Right forelimb (tissue), 1 donor: ENCODE results near the gene AVPR1B.
"Not testable (repeated sequence)": the region's sequence is repeated elsewhere in the genome, so short reads cannot be mapped to it uniquely, and the experiment has no call there.

Experiments
- DNase-seq: peaks from one replicate; pipeline ENCODE4 v3.0.0-alpha.2; 2018

Gene AVPR1B

DNA sequence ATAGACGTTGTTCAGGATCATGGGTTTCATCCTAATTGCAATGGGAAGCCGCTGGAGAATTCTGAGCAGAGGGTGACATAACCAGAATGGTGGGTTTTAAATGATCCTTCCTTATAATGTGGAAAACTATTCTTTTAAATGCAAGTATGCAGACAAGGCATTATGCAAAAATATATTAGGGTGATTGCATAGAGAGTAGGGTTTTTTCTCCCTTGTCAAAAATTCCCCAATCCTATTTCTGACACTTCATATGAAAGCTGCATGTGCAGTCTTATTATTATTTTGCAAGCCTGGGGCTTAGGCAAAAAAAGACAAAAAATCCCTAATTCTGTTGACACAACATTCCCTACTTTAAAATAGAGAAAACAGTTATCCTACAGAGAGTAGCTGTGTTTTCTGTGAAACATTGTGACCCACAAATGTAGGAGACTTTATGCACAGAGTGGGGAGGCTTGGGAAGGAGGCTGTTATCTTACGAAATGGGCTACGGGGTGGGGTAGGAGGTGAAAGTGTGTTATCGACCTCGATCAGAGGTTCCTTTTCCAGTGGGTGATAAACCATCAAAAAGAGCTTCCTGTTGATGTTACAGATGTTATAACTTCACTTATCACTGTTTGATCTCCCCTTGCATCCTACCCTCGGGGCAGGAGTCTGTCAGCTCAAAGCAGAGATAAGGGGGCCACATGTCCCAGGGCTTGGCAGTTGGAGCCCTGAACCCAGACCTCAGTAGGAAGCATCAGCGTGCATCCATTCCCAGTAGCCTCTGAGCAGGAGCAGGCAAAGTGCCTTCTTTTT lies 37.0 kb downstream of the AVPR1B start:
- no peak for DNase-seq

DNA sequence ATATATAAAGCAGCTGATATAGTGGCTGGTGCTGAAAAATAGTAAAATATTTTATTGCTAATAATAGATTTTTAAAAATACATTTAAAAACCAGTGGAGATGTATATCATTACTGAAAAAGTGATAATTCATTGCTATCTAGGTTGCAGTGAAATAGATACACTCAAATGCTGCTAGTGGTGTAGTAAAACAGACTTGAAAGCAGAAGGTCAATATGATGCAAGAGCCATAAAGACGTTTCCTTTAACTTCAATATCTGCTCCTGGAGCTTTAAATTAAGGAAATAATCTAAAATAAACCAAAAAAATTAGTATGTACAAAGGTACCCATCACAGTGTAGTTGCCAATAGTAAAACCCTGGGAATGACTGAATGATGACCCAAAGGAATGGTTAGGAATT lies 38.1 kb downstream of the AVPR1B start:
- DNase-seq: no peak

DNA sequence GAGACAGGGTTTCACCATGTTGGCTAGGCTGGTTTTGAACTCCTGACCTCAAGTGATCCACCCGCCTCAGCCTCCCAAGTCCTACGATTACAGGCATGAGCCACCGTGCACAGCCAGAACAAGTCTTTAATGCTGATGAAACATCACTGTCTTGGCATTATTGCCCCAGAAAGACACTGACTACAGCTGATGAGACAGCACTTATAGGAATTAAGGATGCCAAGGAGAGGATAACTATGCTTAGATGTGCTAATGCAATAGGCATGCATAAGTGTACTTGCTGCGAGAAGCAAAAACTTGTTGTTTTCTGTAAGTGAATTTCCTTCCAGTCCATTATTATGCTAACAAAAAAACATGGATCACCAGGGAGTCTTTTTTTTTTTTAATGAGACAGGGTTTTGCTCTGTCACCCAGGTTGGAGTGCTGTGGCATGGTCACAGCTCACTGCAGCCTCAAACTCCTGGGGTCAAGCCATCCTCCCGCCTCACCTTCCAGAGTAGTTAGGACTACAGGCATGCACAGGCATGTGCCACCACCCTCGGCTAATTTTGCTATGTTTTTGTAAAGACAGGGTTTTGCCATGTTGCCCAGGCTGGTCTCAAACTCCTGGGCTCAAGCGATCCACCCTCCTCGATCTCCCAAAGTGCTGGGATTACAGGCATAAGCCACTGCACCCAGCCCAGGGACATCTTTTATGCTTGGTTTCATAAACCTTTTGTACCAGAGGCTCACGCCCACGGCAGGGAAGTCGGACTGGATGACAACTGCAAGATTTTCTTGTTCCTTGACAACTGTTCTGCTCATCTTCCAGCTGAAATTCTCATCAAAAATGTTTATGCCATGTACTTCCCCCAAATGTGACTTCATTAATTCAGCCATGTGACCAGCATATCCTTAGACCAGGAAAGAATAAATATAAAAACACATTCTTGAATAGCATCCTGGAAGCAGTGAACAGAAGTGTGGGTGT lies 41.1 kb downstream of the AVPR1B start:
- no peak for DNase-seq

DNA sequence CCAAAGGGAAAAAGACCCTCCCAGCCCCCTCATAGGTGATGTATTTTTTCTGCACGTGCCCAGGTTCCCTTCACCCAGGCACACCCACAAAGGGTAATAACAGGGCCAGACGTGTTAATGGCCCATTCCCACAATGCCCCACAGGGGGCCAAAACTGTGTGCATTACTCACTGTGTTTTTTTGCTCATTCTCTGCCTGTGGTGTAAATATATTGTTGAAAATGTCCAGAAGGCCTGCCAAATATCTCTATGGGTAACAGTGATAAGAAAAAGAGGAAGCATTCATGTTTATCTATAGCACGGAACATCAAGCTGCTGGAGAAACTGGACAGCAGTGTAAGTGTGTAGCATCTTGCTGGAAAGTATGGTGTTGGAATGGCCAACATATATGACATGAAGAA lies 42.3 kb downstream of the AVPR1B start:
- no peak for DNase-seq

DNA sequence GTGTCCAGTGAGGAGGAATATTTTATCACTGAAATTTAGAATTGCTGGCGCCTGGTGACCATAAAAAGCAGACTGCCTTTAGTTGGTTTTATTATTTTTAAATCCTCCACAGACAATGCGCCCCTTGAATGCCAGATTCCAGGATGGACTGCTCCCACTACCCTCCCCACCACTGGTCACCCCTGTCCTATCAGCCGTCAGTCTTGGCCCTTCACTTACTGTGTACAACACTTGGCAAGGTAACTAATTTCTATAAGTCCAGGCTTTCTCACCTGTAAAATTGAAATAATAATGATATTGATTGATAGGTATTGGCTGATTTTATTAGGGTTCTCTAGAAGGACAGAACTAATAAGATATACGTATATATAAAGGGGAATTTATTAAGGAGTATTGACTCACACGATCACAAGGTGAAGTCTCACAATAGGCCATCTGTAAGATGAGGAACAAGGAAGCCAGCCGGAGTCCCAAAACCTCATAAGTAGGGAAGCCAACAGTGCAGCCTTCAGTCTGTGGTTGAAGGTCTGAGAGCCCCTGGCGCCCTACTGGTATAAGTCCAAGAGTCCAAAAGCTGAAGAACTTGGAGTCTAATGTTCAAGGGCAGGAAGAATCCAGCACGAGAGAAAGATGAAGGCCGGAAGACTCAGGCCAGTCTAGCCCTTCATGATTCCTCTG lies 46.4 kb downstream of the AVPR1B start:
- no peak for DNase-seq

DNA sequence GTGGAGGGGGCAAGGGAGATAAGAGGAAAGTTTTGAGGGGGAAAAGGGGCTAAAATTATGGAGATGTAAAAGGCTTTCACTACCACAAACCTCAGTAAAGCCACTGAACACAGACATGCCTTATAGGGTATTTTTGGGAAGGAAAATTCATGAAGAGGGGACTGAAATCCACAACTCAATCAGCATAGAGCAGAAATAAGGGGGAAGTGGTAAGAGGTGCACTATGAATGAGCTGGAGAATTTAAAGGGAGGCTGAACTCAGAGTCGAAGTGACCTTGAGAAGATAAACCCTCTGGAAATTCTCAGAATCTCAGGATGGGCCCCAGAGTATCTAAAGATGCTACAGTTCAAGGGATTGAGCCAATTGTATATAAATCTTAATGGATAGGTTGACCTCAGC lies 48.9 kb downstream of the AVPR1B start:
- no peak for DNase-seq

DNA sequence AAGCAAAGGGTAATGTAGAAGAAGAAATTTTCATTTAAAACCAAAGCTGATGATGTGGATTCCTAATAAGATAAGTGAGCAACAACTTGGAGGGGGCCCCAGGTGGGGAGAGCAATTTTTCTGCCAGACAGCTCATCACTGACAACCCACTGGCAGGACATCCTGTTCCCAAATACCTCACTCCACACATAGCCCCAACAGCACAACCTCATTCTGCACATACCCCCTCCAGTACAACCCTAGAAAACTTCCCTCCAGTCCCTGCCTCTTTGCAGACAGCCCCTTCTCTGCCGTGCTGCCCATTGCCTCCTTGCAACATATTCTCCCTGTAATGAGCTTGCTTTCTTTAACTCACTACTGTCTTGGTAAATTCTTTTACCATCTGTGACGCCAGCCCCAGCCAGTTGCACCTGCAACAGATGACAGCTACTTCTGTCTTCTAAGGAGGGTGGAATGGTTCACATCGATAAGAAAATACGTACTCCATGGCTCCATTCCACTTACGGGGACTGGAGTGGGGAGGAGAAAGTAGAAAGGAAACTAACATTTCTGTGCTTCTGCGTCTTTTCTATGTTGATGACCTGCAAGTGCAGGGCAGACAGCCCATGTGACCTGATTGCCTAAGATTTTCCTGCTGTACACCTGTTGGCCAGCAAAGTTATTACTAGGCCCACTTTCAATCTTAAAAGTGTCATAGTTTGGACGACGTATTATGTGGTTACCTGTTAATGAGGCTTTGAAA lies 49.5 kb downstream of the AVPR1B start:
- no peak for DNase-seq

DNA sequence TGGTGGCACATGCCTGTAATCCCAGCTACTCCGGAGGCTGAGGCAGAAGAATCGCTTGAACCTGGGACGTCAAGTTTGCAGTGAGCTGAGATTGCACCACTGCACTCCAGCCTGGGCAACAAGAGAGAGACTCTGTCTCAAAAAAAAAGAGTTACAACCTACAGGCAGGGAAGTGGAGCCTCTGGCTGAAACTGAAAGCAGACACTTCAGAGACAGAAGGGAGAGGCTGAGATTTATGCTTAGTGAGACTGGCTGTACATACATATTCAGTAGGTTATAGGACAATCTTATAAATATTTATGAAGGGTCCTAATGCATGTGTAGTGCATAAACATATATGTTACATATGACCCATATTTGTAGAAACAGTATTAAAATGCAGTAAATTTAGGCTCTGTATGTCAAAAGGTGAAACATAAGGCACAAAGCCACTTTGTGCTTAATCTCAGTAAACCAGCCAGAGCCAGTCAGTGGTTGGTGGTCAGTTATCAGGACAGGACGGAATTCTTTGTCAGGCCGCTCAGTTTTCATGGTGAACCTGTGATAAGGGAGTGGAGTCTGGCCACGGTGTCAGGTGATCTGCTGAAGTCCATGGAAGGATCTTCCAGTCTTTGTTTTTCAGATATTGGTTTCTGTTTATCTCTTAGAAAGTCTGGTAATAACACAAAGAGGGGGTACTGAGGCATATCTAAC lies 50.6 kb downstream of the AVPR1B start:
- no peak for DNase-seq

DNA sequence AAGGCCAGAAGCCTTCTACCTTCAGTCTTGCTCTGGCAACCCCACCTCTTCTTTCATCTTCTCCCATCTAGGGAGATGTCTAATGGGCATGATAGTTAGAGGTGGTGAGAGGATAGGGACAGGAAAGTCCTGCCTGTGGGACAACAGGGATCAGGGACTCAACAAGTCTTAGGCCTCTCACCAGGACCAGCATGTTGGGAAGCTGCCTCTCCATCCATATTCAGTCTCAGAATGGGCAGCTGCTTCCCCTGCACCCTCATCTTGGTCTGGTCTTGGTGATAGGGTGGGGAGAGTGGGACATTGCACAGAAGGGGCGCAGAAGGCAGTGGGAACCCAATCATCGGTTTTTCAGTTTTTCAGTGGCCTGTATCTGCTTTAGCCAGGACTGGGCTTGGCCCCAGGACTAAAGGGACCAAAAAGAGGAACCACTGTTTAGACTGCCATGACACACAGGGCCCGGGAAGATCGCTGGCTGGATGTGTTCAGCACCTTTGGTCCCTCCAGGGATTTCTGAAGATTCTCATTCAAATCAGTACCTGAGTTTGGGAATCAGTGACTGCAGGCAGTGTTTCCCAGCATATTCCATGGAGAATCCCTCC lies 51.5 kb downstream of the AVPR1B start:
- no peak for DNase-seq

DNA sequence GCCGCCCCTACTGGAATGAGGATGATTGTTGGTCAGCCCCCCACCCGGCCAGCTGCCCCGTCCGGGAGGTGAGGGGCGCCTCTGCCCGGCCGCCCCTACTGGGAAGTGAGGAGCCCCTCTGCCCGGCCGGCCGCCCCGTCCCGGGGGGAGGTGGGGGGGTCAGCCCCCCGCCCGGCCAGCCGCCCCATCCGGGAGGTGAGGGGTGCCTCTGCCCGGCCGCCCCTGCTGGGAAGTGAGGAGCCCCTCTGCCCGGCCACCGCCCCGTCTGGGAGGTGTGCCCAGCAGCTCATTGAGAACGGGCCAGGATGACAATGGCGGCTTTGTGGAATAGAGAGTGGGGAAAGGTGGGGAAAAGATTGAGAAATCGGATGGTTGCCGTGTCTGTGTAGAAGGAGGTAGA lies 52.7 kb downstream of the AVPR1B start:
- DNase-seq: not testable (repeated sequence)

DNA sequence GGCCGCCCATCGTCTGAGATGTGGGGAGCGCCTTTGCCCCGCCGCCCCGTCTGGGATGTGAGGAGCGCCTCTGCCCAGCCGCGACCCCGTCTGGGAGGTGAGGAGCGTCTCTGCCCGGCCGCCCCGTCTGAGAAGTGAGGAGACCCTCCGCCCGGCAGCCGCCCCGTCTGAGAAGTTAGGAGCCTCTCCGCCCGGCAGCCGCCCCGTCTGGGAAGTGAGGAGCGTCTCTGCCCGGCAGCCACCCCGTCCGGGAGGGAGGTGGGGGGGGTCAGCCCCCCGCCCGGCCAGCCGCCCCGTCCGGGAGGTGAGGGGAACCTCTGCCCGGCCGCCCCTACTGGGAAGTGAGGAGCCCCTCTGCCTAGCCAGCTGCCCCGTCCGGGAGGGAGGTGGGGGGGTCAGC lies 53.2 kb downstream of the AVPR1B start:
- DNase-seq: not testable (repeated sequence)

DNA sequence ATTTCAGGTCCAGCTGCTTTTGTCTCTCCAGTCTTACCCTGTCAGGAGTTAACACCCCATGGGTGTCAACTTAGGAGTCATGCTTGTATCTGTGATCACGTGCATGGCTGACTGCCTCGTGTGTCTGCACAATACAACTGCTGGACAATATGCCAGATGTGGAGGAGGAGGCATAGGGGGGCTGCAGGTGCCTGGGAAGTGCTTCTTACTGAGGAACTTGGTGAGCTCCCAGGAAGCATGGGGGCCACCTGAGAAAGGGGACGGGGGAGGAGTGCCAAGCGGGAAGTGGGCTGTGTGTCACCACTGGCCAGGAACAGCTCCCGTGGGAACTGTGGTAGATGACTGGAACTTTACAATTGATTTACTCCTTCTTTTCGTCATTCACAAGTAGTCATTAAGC lies 54.7 kb downstream of the AVPR1B start:
- no peak for DNase-seq

DNA sequence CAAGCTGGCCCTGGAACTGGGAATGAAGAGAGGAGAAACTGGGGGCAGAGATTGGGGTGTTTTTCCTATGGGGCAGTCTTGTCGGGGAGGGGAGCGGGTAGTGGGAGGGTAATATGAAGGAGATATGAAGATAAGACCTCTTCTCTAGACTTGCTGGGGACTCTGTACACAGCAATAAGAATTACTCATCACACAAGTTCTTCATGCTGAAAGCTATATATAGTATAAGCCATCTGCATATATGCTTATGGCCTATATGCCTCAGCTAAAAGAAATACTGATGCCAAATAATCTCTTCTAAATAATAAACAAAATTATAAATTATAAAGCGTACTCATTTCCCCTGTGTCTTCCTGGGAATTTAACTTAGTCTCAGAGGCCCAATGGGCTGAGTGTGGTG lies 56.3 kb downstream of the AVPR1B start:
- DNase-seq: no peak
